ENCODE data around the gene TGM3. TPM values are rescaled to one million over a fixed set of nuclear protein-coding genes. Genes with fewer than 3 reads are reported as not detected.

The TGM3 gene
- total RNA-seq, 2 donors from 2014 or later: not detected

DNA sequence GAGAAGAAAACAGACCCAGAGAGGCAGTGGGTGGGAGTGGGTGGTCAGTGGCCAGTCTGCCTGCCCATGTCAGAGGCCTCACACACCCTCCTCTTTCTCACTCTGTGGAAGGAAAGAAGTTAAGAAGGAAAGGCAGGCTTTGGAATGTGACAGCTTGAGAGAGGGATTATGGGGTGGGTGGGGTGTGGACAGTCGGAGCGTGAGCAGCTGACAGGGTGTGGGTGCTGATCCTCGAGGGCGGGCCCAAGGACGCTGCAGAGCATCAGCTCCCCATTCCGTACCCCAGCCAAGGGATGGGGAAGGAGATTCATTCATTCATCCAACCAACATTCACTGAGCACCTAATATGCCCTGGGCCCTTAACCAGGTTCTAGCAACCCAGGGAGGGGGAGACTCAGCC, 89.7 kb downstream of the TGM3 start:
- no peak overlapping the region for H3K4me3 Mint-ChIP-seq
- ATAC-seq: no peak
- H3K27me3 Mint-ChIP-seq: no peaks in the 10 kb centered on the region
- H3K27ac Mint-ChIP-seq: no peak overlapping the region
- H3K9me3 ChIP-seq (ENCODE audit: control insufficient read depth, low read length, poor library complexity, severe bottlenecking): no peaks in the 10 kb centered on the region
- H3K4me1 Mint-ChIP-seq: peaks cover 12% of the 10 kb centered on the region
- DNase-seq: no peak
- no peaks in the 10 kb centered on the region for H3K36me3 Mint-ChIP-seq (ENCODE audit: low read depth)

DNA sequence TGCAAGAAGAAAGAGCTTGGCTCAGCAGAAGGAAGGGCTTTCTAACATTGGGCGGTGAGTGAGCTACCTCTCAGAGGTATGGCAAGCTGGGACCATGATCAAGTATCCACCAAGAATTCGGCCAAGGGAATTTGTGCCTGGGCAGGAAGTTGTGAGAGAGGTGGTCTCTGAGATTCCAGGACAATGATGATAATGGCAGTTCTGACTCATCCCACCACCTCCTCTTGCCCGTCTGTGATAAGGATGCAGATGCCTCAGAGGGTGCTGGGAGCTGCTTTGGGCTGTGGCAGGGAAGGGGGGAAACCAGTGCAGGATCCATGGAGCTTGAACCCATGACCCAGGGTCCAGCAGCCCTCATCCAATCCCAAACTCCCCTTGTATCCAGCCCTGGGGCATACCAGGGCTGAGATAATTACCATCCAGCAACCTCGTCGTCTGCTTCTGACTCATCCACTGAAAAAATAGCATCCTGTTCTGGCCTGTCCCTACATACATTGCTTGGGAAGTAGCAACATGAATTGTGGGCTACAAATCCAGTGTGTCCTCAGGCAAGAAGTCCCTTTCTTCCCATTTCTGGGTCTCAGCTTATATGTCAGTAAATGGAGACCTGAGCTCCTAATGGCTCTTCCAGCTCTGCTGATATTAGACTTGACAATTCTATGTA, 90.8 kb downstream of the TGM3 start:
- Mint-ChIP-seq H3K4me1 (peaks cover 9% of the 10 kb centered on the region), H3K27me3 (no peaks in the 10 kb centered on the region), H3K27ac (peak overlapping the region; percentile 27), H3K36me3 (ENCODE audit: low read depth) (no peaks in the 10 kb centered on the region), H3K4me3 (no peak overlapping the region)
- no peaks in the 10 kb centered on the region for H3K9me3 ChIP-seq (ENCODE audit: control insufficient read depth, low read length, poor library complexity, severe bottlenecking)
- DNase-seq: no peak
- ATAC-seq: no peak

DNA sequence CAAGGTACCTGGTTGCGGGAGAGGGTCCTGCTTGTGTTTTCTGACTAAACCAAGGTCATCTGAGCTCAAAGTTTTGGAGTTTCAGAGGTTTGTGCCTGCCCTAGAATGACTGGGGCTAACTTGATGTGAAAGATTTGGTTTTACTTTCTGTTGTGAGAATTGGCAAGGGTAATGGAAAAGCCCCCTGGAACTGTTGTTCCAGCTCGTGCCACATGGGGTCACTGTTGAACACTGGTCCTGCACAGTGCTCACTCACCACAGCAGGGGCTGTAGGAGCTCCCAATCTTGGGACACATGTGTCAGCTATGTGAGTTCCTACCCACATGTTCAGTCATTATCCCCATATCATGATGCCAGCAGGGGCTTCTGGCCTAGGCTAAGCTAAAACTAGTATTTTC, 91.4 kb downstream of the TGM3 start:
- ATAC-seq: peak; percentile 61
- peak overlapping the region; percentile 27 for H3K27ac Mint-ChIP-seq

DNA sequence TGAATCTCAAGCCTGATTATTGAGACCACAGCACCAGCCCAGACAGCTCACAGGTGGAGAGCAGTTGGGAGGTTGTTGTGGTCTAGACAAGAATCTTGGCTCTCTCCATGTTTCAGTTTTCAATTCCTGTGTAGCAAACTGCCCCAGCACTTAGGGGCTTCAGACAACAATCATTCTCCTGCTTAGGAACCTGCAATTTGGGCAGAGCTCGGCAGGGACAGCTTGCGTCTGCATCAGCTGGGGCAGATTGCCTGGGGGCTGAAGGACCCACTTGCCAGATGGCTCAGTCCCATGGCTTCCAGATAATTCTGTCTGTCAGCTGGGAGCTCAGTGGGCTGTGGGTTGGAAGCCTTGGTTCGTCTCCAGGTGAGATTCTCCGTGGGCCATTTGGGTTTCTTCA, 91.8 kb downstream of the TGM3 start:
- no peak for DNase-seq
- peaks cover 9% of the 10 kb centered on the region for H3K4me1 Mint-ChIP-seq
- no peak for ATAC-seq
- no peaks in the 10 kb centered on the region for H3K36me3 Mint-ChIP-seq (ENCODE audit: low read depth)
- H3K9me3 ChIP-seq (ENCODE audit: control insufficient read depth, low read length, poor library complexity, severe bottlenecking): no peaks in the 10 kb centered on the region
- H3K4me3 Mint-ChIP-seq: no peak overlapping the region
- H3K27me3 Mint-ChIP-seq: no peaks in the 10 kb centered on the region
- H3K27ac Mint-ChIP-seq: peak overlapping the region; percentile 27

More for the DNA sequence above, 91.4 kb downstream of the TGM3 start:
- DNase-seq: peak in 1 of 3 donors; percentile 23
- no peaks in the 10 kb centered on the region for H3K27me3 Mint-ChIP-seq
- H3K36me3 Mint-ChIP-seq (ENCODE audit: low read depth): no peaks in the 10 kb centered on the region
- no peaks in the 10 kb centered on the region for H3K9me3 ChIP-seq (ENCODE audit: control insufficient read depth, low read length, poor library complexity, severe bottlenecking)
- no peak overlapping the region for H3K4me3 Mint-ChIP-seq
- peaks cover 9% of the 10 kb centered on the region for H3K4me1 Mint-ChIP-seq

Other genes starting within 250 kb of the TGM3 start
- gene STK35, start 194.2 kb upstream of the TGM3 start, total RNA-seq: 10 to 100 TPM; 16.4 to 17.8 TPM
- not detected for gene TGM6, start 84.9 kb downstream of the TGM3 start, total RNA-seq
- 100 to 1,000 TPM; 136 to 140 TPM for gene SNRPB, start 174.8 kb downstream of the TGM3 start, total RNA-seq
- 1 to 10 TPM; 4.9 to 6.1 TPM for gene ZNF343, start 212.9 kb downstream of the TGM3 start, total RNA-seq
- gene TMC2, start 240.6 kb downstream of the TGM3 start, total RNA-seq: not detected